ENCODE results near the gene ST6GALNAC3. TPM values are rescaled to one million over a fixed set of nuclear protein-coding genes. Genes with fewer than 3 reads are reported as not detected.

Gene ST6GALNAC3
- total and polyA plus RNA-seq, 4 donors, result 0.50 to 20.2 (median 5.9) TPM

DNA sequence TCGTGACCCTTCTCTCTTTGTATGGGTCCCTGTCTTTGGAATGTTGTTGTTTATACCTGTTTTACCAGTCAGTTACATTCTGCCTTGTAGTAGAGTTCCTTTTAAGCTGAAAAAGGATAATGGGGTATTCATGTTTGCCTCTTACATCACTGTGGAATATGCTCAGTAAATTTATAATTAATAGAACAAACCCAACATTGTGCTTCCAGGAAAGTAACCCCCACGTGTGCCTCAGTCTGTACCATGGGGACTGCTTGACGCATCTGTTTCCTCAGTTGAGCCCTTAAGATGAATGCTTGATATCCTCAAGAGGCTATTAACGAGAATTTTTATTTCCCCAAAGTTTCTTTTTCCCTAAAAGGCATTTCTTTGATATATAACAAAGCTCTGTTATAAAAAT lies 73.4 kb downstream of the ST6GALNAC3 start:
- ATAC-seq (ENCODE audit: low FRiP score) (no peak), DNase-seq (no peak)
- 92 to 94% methylated on average over 4 of the region's 4 CpGs for WGBS, 2 donors
- Histone ChIP-seq H3K27ac (ENCODE audit: low read depth in 1 of 2, low read length in 2 of 2) (no peak overlapping the region), H3K4me1 (ENCODE audit: control insufficient read depth in 1 of 2, insufficient read depth in 2 of 2, low read length in 2 of 2) (peaks cover 0 to 2% of the 10 kb centered on the region in 2 donors), H3K36me3 (ENCODE audit: control insufficient read depth in 1 of 2, insufficient read depth in 2 of 2, low read length in 1 of 2) (no peaks in the 10 kb centered on the region), H3K4me3 (ENCODE audit: low read length in 2 of 2) (no peak overlapping the region), H3K9me3 (ENCODE audit: control insufficient read depth, low read length) (no peaks in the 10 kb centered on the region), H3K27me3 (ENCODE audit: control insufficient read depth in 1 of 2, insufficient read depth in 2 of 2, low read length in 1 of 2) (no peaks in the 10 kb centered on the region)
- intact Hi-C loops (cut with DNase I), result no loop called here

DNA sequence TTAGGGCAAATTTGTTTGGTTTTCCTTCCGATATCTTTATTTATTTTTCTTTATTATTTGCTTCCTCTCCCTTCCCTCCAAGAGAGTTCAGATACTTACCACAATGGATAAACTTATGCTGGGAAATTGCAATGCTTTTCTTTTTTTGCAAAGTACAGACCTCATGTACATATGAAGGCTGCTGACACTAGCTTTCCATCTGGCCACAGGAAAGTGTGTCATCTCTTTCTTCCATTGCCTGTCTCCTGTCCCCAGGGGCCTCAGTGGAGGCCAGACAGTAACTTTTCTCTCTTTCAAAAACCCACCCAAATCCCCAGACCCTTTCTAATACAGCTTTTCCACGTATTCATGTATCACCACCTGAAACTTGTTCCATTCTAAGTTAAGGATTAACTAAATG lies 73.9 kb downstream of the ST6GALNAC3 start:
- Histone ChIP-seq H3K27ac (ENCODE audit: low read depth in 1 of 2, low read length in 2 of 2) (no peak overlapping the region), H3K4me1 (ENCODE audit: control insufficient read depth in 1 of 2, insufficient read depth in 2 of 2, low read length in 2 of 2) (peaks cover 0 to 2% of the 10 kb centered on the region in 2 donors), H3K27me3 (ENCODE audit: control insufficient read depth in 1 of 2, insufficient read depth in 2 of 2, low read length in 1 of 2) (no peaks in the 10 kb centered on the region), H3K9me3 (ENCODE audit: control insufficient read depth, low read length) (no peaks in the 10 kb centered on the region), H3K36me3 (ENCODE audit: control insufficient read depth in 1 of 2, insufficient read depth in 2 of 2, low read length in 1 of 2) (no peaks in the 10 kb centered on the region), H3K4me3 (ENCODE audit: low read length in 2 of 2) (no peak overlapping the region)
- 95 to 97% methylated on average over 2 of the region's 2 CpGs for WGBS, 2 donors
- no peak for ATAC-seq (ENCODE audit: low FRiP score)
- DNase-seq, result no peak
- intact Hi-C loops (cut with DNase I), result no loop called here

DNA sequence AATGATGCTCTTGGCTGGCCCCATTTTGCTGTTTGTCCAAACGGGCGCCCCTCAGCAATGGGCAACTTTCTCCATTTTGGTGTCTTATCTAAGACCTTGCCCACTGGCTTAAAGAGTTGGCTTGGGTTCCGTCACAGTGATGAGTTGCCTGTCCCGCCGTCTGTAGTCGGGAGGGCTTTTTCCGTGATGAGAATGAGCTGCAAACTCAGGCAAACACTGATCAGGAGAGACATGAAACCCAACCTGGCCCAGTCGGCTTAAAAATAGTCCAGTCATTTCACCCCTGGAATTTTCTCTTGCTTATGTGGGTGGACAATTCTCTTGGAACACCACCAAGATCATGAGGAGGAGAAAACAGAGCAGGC lies 79.3 kb downstream of the ST6GALNAC3 start:
- Histone ChIP-seq H3K27me3 (ENCODE audit: control insufficient read depth in 1 of 2, insufficient read depth in 2 of 2, low read length in 1 of 2) (no peaks in the 10 kb centered on the region), H3K9me3 (ENCODE audit: control insufficient read depth, low read length) (no peaks in the 10 kb centered on the region), H3K36me3 (ENCODE audit: control insufficient read depth in 1 of 2, insufficient read depth in 2 of 2, low read length in 1 of 2) (no peaks in the 10 kb centered on the region), H3K27ac (ENCODE audit: low read depth in 1 of 2, low read length in 2 of 2) (no peak overlapping the region), H3K4me3 (ENCODE audit: low read length in 2 of 2) (no peak overlapping the region), H3K4me1 (ENCODE audit: control insufficient read depth in 1 of 2, insufficient read depth in 2 of 2, low read length in 2 of 2) (no peaks in the 10 kb centered on the region)
- ATAC-seq (ENCODE audit: low FRiP score) (no peak), DNase-seq (no peak)
- intact Hi-C loops (cut with DNase I), result loop anchor here (2.0 to 10.0 kb wide), 4 partner anchors 181 to 1381 kb away; no protein-coding TSS in a partner anchor
- WGBS, 2 donors, result 33 to 37% methylated on average over 8 of the region's 8 CpGs

DNA sequence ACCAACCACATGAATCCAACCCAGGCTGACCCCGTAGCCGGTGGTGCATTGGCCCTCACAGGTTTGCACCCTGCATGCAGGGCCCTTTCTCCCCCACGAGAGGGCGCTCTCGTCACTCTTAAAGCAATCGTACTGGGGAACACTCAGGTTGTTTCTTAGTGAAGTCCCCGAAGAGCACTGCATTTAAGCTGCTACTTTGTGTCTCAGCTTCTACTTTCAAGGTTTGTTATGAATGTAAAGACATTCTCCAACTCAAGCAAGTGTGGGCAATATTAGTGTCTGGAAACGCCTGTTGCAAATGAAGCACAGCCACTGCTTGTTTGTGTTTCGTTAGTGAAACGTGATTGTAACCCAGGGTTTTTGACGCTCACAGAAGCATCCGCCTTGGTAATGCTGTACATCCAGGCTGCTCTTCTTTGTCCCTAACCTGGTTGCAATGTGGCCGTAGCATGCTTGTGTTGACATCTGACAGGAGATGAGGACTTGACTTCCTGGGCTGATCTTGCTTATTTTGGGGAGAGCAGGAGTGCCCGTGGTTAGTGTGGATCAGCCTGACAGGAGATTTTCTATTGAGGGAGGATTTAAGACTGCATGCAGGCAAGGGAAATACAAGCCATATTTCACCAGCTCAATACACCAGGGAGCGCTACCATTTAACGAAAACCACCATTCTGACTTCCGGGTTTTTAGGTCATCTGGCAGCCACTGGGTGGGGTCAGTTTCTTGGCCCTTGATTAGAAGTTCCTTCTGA lies 79.8 kb downstream of the ST6GALNAC3 start:
- H3K27me3 ChIP-seq (ENCODE audit: control insufficient read depth in 1 of 2, insufficient read depth in 2 of 2, low read length in 1 of 2), result no peaks in the 10 kb centered on the region
- H3K36me3 ChIP-seq (ENCODE audit: control insufficient read depth in 1 of 2, insufficient read depth in 2 of 2, low read length in 1 of 2), result no peaks in the 10 kb centered on the region
- H3K27ac ChIP-seq (ENCODE audit: low read depth in 1 of 2, low read length in 2 of 2), result peak overlapping the region in 1 of 2 donors; percentile 36
- intact Hi-C loops (cut with DNase I), result loop anchor here (2.0 to 10.0 kb wide), 4 partner anchors 180 to 1380 kb away; no protein-coding TSS in a partner anchor
- no peaks in the 10 kb centered on the region for H3K9me3 ChIP-seq (ENCODE audit: control insufficient read depth, low read length)
- peak; percentile 90 for ATAC-seq (ENCODE audit: low FRiP score)
- peak; percentile 84 to 92 for DNase-seq
- 3% methylated on average over 17 of the region's 17 CpGs for WGBS, 2 donors
- no peaks in the 10 kb centered on the region for H3K4me1 ChIP-seq (ENCODE audit: control insufficient read depth in 1 of 2, insufficient read depth in 2 of 2, low read length in 2 of 2)
- peak overlapping the region; percentile 37 to 41 for H3K4me3 ChIP-seq (ENCODE audit: low read length in 2 of 2)

DNA sequence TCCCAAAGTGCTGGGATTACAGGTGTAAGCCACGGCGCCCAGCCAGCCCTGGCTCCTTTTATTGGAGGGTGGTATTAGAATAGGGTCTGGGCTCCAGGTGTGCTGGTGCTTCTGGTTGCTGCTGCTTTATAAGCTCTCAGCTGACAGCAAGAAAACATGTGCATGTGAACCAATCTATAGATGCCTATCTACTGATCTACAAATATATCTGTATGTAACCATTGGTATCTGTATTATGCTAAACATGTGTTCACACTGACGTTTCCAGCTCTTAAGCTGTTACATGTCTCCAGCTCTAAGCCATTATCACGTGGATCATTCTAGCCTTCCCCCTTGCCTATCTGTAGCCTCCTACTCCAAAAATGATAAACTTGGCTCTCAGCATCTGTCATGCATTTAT lies 82.4 kb downstream of the ST6GALNAC3 start:
- ATAC-seq (ENCODE audit: low FRiP score), result no peak
- 88 to 90% methylated on average over 4 of the region's 4 CpGs for WGBS, 2 donors
- intact Hi-C loops (cut with DNase I), result loop anchor here in 1 of 2 donors (5.0 to 10.0 kb wide), 3 partner anchors 178 to 1378 kb away; no protein-coding TSS in a partner anchor

DNA sequence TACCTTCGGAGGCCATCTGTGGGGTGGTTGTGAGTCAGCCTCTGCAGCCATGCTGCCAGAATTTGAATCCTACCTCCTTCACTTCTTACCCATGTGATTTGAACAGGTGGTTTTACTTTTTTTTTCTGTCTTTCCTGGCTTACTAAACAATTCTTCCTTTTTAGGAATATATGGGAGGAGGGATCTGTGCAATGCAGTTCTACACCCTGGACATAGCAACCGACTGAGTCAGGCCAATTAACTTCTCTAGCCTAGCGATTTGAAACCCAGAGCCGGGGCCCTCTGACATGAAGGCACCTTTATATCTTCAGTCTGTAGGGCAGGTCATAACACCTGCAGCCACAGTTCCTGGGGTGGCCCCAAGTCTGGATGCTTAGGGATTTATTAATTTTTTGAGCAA lies 83.6 kb downstream of the ST6GALNAC3 start:
- ATAC-seq (ENCODE audit: low FRiP score), result no peak
- Histone ChIP-seq H3K27ac (ENCODE audit: low read depth in 1 of 2, low read length in 2 of 2) (no peak overlapping the region), H3K27me3 (ENCODE audit: control insufficient read depth in 1 of 2, insufficient read depth in 2 of 2, low read length in 1 of 2) (no peaks in the 10 kb centered on the region), H3K9me3 (ENCODE audit: control insufficient read depth, low read length) (no peaks in the 10 kb centered on the region), H3K4me1 (ENCODE audit: control insufficient read depth in 1 of 2, insufficient read depth in 2 of 2, low read length in 2 of 2) (no peaks in the 10 kb centered on the region), H3K36me3 (ENCODE audit: control insufficient read depth in 1 of 2, insufficient read depth in 2 of 2, low read length in 1 of 2) (no peaks in the 10 kb centered on the region), H3K4me3 (ENCODE audit: low read length in 2 of 2) (no peak overlapping the region)
- 92 to 94% methylated on average over 4 of the region's 4 CpGs for WGBS, 2 donors
- no peak for DNase-seq
- intact Hi-C loops (cut with DNase I), result loop anchor here in 1 of 2 donors (5.0 to 10.0 kb wide), 3 partner anchors 177 to 1377 kb away; no protein-coding TSS in a partner anchor

More for the DNA sequence above, 82.4 kb downstream of the ST6GALNAC3 start:
- Histone ChIP-seq H3K4me1 (ENCODE audit: control insufficient read depth in 1 of 2, insufficient read depth in 2 of 2, low read length in 2 of 2) (no peaks in the 10 kb centered on the region), H3K9me3 (ENCODE audit: control insufficient read depth, low read length) (no peaks in the 10 kb centered on the region), H3K27me3 (ENCODE audit: control insufficient read depth in 1 of 2, insufficient read depth in 2 of 2, low read length in 1 of 2) (no peaks in the 10 kb centered on the region), H3K4me3 (ENCODE audit: low read length in 2 of 2) (no peak overlapping the region), H3K27ac (ENCODE audit: low read depth in 1 of 2, low read length in 2 of 2) (no peak overlapping the region), H3K36me3 (ENCODE audit: control insufficient read depth in 1 of 2, insufficient read depth in 2 of 2, low read length in 1 of 2) (no peaks in the 10 kb centered on the region)
- DNase-seq, result no peak

DNA sequence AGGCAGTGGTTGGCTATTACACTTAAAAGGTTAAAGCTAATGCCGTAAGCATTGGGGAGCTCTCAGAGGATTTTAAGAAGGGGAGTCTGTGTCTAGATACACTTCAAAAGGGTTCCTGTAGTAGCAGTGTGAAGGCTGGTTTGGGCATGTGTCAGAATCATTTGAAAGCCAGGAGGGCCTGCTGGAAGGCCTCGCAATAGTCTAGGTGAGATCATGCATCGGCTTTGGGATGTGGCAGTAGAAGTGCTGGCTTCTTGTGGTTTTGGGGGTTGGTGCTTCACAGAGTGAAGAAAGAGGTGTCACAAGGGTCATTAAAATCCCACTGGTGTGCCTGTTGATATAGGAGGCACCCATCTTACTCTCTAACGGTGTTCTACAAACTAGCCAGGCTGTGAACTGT lies 85.7 kb downstream of the ST6GALNAC3 start:
- no peak overlapping the region for H3K4me3 ChIP-seq (ENCODE audit: low read length in 2 of 2)
- no peaks in the 10 kb centered on the region for H3K36me3 ChIP-seq (ENCODE audit: control insufficient read depth in 1 of 2, insufficient read depth in 2 of 2, low read length in 1 of 2)
- no peaks in the 10 kb centered on the region for H3K9me3 ChIP-seq (ENCODE audit: control insufficient read depth, low read length)
- H3K27ac ChIP-seq (ENCODE audit: low read depth in 1 of 2, low read length in 2 of 2), result no peak overlapping the region
- ATAC-seq (ENCODE audit: low FRiP score) (no peak), DNase-seq (no peak)
- intact Hi-C loops (cut with DNase I), result no loop called here
- H3K4me1 ChIP-seq (ENCODE audit: control insufficient read depth in 1 of 2, insufficient read depth in 2 of 2, low read length in 2 of 2), result peaks cover 0 to 3% of the 10 kb centered on the region in 2 donors
- 86 to 93% methylated on average over 4 of the region's 4 CpGs for WGBS, 2 donors
- no peaks in the 10 kb centered on the region for H3K27me3 ChIP-seq (ENCODE audit: control insufficient read depth in 1 of 2, insufficient read depth in 2 of 2, low read length in 1 of 2)

DNA sequence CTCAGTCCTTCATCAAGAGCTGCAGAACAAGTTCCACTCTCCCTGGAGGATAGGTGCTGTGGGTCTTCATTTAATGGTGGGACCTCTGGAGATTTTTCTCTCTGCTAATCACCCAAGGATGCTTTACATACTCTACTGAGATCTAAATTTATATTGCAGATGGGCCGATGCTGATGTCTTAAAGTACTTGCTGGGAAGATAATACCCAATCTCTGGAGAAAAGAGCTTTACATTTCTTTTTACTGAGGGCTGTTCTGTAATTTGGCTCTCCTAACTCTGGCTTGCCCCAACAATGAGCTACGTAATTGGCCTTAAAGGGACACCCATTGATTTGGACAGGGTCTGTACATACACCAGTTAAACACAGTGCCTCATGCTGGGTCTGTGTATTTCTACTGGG lies 86.9 kb downstream of the ST6GALNAC3 start:
- H3K4me3 ChIP-seq (ENCODE audit: low read length in 2 of 2), result no peak overlapping the region
- ATAC-seq (ENCODE audit: low FRiP score) (no peak), DNase-seq (no peak)
- H3K27me3 ChIP-seq (ENCODE audit: control insufficient read depth in 1 of 2, insufficient read depth in 2 of 2, low read length in 1 of 2), result no peaks in the 10 kb centered on the region
- H3K4me1 ChIP-seq (ENCODE audit: control insufficient read depth in 1 of 2, insufficient read depth in 2 of 2, low read length in 2 of 2), result peaks cover 0 to 3% of the 10 kb centered on the region in 2 donors
- no peak overlapping the region for H3K27ac ChIP-seq (ENCODE audit: low read depth in 1 of 2, low read length in 2 of 2)
- intact Hi-C loops (cut with DNase I), result no loop called here
- no peaks in the 10 kb centered on the region for H3K36me3 ChIP-seq (ENCODE audit: control insufficient read depth in 1 of 2, insufficient read depth in 2 of 2, low read length in 1 of 2)
- WGBS, 2 donors, result 89 to 93% methylated on average over 2 of the region's 2 CpGs
- H3K9me3 ChIP-seq (ENCODE audit: control insufficient read depth, low read length), result no peaks in the 10 kb centered on the region

DNA sequence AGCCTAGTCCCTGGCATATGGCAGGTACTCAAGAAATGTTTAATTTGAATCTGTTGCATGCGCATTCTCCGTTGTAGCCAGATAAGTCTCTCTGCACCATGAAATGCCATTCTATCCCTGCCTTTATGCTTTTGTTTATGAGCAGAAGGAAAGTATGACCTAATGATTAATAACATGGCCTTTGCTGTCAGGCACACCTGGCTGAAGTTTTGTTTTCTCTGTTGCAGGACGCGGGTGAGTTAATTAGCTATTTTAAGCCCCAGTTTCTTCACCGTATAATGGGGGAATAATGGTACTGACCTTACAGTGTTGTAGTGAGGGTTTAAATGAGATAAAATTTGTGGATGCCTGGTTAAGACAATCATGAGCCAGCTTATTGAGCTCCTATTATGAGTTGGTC lies 87.7 kb downstream of the ST6GALNAC3 start:
- Histone ChIP-seq H3K4me1 (ENCODE audit: control insufficient read depth in 1 of 2, insufficient read depth in 2 of 2, low read length in 2 of 2) (peaks cover 0 to 3% of the 10 kb centered on the region in 2 donors), H3K9me3 (ENCODE audit: control insufficient read depth, low read length) (no peaks in the 10 kb centered on the region), H3K4me3 (ENCODE audit: low read length in 2 of 2) (no peak overlapping the region), H3K27ac (ENCODE audit: low read depth in 1 of 2, low read length in 2 of 2) (no peak overlapping the region), H3K27me3 (ENCODE audit: control insufficient read depth in 1 of 2, insufficient read depth in 2 of 2, low read length in 1 of 2) (no peaks in the 10 kb centered on the region), H3K36me3 (ENCODE audit: control insufficient read depth in 1 of 2, insufficient read depth in 2 of 2, low read length in 1 of 2) (no peaks in the 10 kb centered on the region)
- intact Hi-C loops (cut with DNase I), result no loop called here
- 86 to 91% methylated on average over 5 of the region's 5 CpGs for WGBS, 2 donors
- DNase-seq, result no peak
- ATAC-seq (ENCODE audit: low FRiP score), result no peak

Data from aorta (tissue), 5 donors.